HFF-Myc (cell line): ENCODE data around the gene ABLIM1.

Experiments
- DNase-seq: peaks from one replicate; pipeline ENCODE4 v3.0.0-alpha.2; 2011; ENCODE audit warnings: low read depth; ENCODE audit errors: extremely low read depth
- H3K4me3 ChIP-seq: replicated peaks from 2 replicates; pipeline ENCODE4 v1.5.1; 2011; ENCODE audit warnings: low read depth, mild to moderate bottlenecking, control low read depth, low read length
- CTCF ChIP-seq: IDR thresholded peaks from 2 replicates; pipeline ENCODE4 v1.5.1; 2012; ENCODE audit warnings: mild to moderate bottlenecking, low read depth, low read length, control low read depth; ENCODE audit errors: missing control alignments

The ABLIM1 gene

GRCh38 chr10:114487815-114488536, 170.1 kb downstream of the ABLIM1 start:
- peak; percentile 33 for DNase-seq
- no peak overlapping the region for H3K4me3 ChIP-seq
- no peak for TF ChIP-seq CTCF

GRCh38 chr10:114486938-114487814, 170.9 kb downstream of the ABLIM1 start:
- TF ChIP-seq CTCF = no peak
- H3K4me3 ChIP-seq = no peak overlapping the region
- DNase-seq = peak; percentile 27

DNA sequence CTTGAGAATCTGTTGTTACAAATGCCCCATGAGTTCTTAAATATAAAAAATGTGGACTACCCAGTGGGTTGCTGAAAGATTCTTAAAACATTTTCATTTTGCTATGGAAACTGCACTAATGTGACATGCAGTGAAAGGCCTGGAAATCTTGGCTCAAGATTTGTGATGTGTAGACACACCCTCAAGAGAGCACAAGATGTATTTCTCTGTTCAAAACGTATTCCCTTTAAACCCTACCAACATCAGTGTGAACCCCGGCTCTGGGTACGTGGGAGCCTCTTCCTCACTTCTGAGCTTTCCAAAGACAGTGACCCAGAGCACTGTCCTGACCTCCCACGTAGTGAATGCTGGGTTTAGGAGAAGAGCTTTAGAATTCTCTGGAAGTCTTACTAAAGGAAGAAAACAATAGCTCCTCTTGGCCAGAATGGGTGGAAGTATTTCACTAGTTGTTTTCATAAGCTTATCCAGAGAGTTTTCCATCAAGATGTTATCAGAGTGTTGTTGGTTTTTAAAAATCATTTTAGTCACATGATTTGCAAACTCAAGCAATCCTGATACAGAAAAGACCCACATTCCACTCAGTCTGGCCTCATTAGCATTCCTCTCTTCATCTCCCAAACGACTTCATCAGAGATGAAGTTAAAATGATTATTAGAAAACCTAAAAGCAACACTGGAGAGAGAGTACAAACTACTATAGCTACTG, 172.2 kb downstream of the ABLIM1 start:
- DNase-seq = no peak
- TF ChIP-seq CTCF = no peak

DNA sequence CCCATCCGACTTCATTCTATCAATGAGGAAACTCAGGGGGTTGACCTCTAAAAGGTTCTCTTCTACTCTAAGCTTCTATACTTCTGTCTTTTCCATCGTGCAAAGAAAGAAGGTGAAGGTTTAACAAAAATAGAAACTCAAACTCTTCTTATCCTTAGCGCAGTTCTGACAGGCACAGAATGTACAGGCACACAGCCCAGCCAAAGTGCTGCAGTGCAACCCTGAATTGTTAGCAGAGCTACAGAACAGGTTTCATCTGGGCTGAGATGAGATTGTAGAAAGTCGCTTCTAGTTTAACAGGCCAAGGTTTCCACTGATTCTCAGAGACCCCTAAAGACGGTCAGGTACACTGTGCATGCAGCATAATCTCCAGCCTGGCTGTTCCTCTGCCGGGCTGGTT, 174.5 kb downstream of the ABLIM1 start:
- no peak for DNase-seq
- no peak for TF ChIP-seq CTCF
- H3K4me3 ChIP-seq = no peak overlapping the region

More for the DNA sequence above, 172.2 kb downstream of the ABLIM1 start:
- H3K4me3 ChIP-seq = no peak overlapping the region

- TF ChIP-seq CTCF = no peak
- peak; percentile 38 for DNase-seq
- H3K4me3 ChIP-seq = no peak overlapping the region
Measured at GRCh38 chr10:114482480-114483304, 175.4 kb downstream of the ABLIM1 start.

DNA sequence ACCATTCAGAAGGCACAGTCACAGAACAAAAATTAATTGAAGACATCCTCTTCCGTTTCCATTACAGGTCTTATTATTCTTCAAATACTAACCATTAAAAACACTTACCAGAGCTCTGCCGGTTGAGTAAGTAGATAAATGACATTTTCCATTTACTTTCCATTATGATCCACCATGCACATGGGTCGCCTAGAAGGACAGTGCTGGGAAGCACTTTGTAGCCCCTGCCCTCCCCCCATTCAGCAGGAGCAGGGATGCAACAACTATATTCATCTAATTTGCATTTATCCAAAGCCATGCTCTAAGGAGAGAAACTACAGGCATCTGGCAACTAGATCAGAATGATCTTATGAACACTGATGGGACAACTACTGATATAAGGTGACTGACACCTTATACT, 177.0 kb downstream of the ABLIM1 start:
- no peak overlapping the region for H3K4me3 ChIP-seq
- TF ChIP-seq CTCF = no peak
- no peak for DNase-seq
